ENCODE data around the gene MDK.

Gene MDK

GRCh38 chr11:46356924-46357482, 24.5 kb upstream of the MDK start (continued):
- TF ChIP-seq ATF2 (tag by site-specific recombination; IDR thresholded peaks at IDR 0.05; ENCODE audit: low read depth) (no peak), WT1 (tag by site-specific recombination; IDR thresholded peaks at IDR 0.05) (no peak), SCRT1 (tag by site-specific recombination; IDR thresholded peaks at IDR 0.05; ENCODE audit: borderline replicate concordance) (no peak)

GRCh38 chr11:46357483-46357936, 24.0 kb upstream of the MDK start:
- H3K4me3 ChIP-seq (ENCODE audit: low read depth, low read length) = no peak overlapping the region
- no peak overlapping the region for H3K27ac ChIP-seq (ENCODE audit: extremely low read depth, low read depth, low read length)
- CTCF ChIA-PET = interaction anchor here (0.5 to 1.9 kb wide), 6 partner anchors 8 to 133 kb away, joined by 3 to 8 read pairs (median 3); partner anchors contain the start of gene DGKZ
- peaks cover 0 to 14% of the 10 kb centered on the region in 2 experiments; a peak in 1 of 3 replicates for H3K36me3 ChIP-seq (ENCODE audit: control insufficient read depth in 2 of 2, insufficient read depth in 1 of 2, low read length in 2 of 2)
- POLR2A ChIA-PET = interaction anchor here (1.1 kb wide), 1 partner anchor 21 kb away, joined by 4 read pairs; no protein-coding TSS in a partner anchor
- no peak for TF ChIP-seq ZNF19 (tag by site-specific recombination; IDR thresholded peaks at IDR 0.05; ENCODE audit: low read depth)
- 0 out of 2 replicates have a peak, but pooled peaks have one; percentile 32 for TF ChIP-seq ZBTB8A (tag by site-specific recombination; IDR thresholded peaks at IDR 0.05)
- TF ChIP-seq PRDM6 (tag by site-specific recombination; IDR thresholded peaks at IDR 0.05) = no peak
- TF ChIP-seq ZNF513 (tag by site-specific recombination; IDR thresholded peaks at IDR 0.05) = no peak
- TF ChIP-seq ZFHX2 (tag by site-specific recombination; conservative IDR thresholded peaks at IDR 0.05) = peak; percentile 45
- no peak for TF ChIP-seq ZNF600 (tag by site-specific recombination; IDR thresholded peaks at IDR 0.05)
- peak; percentile 86 for TF ChIP-seq ZIC2 (tag by site-specific recombination; IDR thresholded peaks at IDR 0.05)
- TF ChIP-seq ZNF704 (tag by site-specific recombination; IDR thresholded peaks at IDR 0.05) = no peak
- no peak for TF ChIP-seq ZNF585B (tag by site-specific recombination; IDR thresholded peaks at IDR 0.05)
- no peak for TF ChIP-seq BCL11B (tag by site-specific recombination; IDR thresholded peaks at IDR 0.05; ENCODE audit: low read depth)
- TF ChIP-seq HOXA7 (CRISPR knock-in tag; IDR thresholded peaks at IDR 0.05; ENCODE audit: borderline replicate concordance) = no peak
- TF ChIP-seq ZNF350 (tag by site-specific recombination; IDR thresholded peaks at IDR 0.05) = no peak
- no peak for TF ChIP-seq ZNF561 (tag by site-specific recombination; IDR thresholded peaks at IDR 0.05; ENCODE audit: borderline replicate concordance)
- no peak for TF ChIP-seq HOXD13 (CRISPR knock-in tag; IDR thresholded peaks at IDR 0.05; ENCODE audit: borderline replicate concordance)
- no peak for TF ChIP-seq GLIS2 (tag by site-specific recombination; IDR thresholded peaks at IDR 0.05)
- TF ChIP-seq GLIS1 (tag by site-specific recombination; IDR thresholded peaks at IDR 0.05) = peak; percentile 52
- H3K4me1 ChIP-seq (ENCODE audit: control insufficient read depth, insufficient read depth, low read length) = peaks cover 9% of the 10 kb centered on the region
- no peaks in the 10 kb centered on the region for H3K9me3 ChIP-seq (ENCODE audit: control insufficient read depth, insufficient read depth, low read depth, low read length)
